HepG2 (cell line): ENCODE data around the gene ZMYM1. TPM values are rescaled to one million over a fixed set of nuclear protein-coding genes. Genes with fewer than 3 reads are reported as not detected.
"Not testable (repeated sequence)": the region's sequence is repeated elsewhere in the genome, so short reads cannot be mapped to it uniquely, and the experiment has no call there.

Experiments used
- ATAC-seq: fragments of 200-7000 bp; cut with Tn5 transposase; 3 replicates; pipeline ENCODE4 v1.9.1; 2020; ENCODE audit warnings: mild to moderate bottlenecking, moderate library complexity
- BruUV-seq: library from RNA; stranded (reverse); fragments of 400-500 nt; replicated peaks from 2 replicates; lab custom pipeline; 2021; lab: Mats Ljungman, UMichigan
- CTCF ChIA-PET: fragments of 300-600 bp; formaldehyde crosslinking; extraction: SDS; loops from one replicate; lab custom pipeline; 2021; ENCODE audit warnings: low total read pairs, inconsistent platforms, low intra/inter-chr PET ratio; lab: Yijun Ruan, JAX
- POLR2A ChIA-PET: fragments of 350-600 bp; sonication (Branson Sonifier 250); formaldehyde crosslinking; loops from one replicate; lab custom pipeline; 2020; ENCODE audit warnings: antibody characterized with exemption, inconsistent platforms; lab: Yijun Ruan, JAX
- DNase-seq: peaks from one replicate; pipeline ENCODE4 v3.0.0-alpha.2; 2015; ENCODE audit warnings: low spot score
- FAIRE-seq: peaks from 3 replicates; lab custom pipeline; 2011; peaks lifted over from hg19 to GRCh38; lab: Jason Lieb, UNC
- H2AFZ ChIP-seq: one replicate; pipeline ENCODE4 v1.6.1; 2011; ENCODE audit warnings: low read length, inconsistent platforms
- H3K27ac ChIP-seq: fragments of 300-600 bp; 3 replicates; pipeline ENCODE4 v1.8.0; 2011; ENCODE audit warnings: mixed run types, mild to moderate bottlenecking, mixed read lengths, low read length, inconsistent platforms; ENCODE audit not compliant: insufficient read depth; ENCODE audit errors: extremely low read length
- H3K27me3 ChIP-seq, 2 experiments: fragments of 200-600 bp in 1 of 2; 2 replicates in 1 of 2; 3 replicates in 1 of 2; pipeline versions ENCODE4 v1.6.0 to v1.8.0; 2011; ENCODE audit warnings: low read length in 2 of 2, mild to moderate bottlenecking in 2 of 2, moderate library complexity in 2 of 2, inconsistent platforms in 1 of 2; ENCODE audit not compliant: insufficient read depth in 2 of 2, control insufficient read depth in 1 of 2
- H3K36me3 ChIP-seq, 2 experiments: fragments of 200-600 bp in 1 of 2; replicated peaks in 1 of 2; 2 replicates in 1 of 2; 3 replicates in 1 of 2; pipeline versions ENCODE4 v1.5.1 to v1.8.0; 2011; ENCODE audit warnings: low read length in 2 of 2, inconsistent platforms in 1 of 2; ENCODE audit not compliant: insufficient read depth in 2 of 2, control insufficient read depth in 1 of 2
- H3K4me1 ChIP-seq: 2 replicates; pipeline ENCODE4 v1.5.1; 2012; ENCODE audit warnings: low read length, inconsistent platforms; ENCODE audit not compliant: insufficient read depth
- H3K4me2 ChIP-seq: 2 replicates; pipeline ENCODE4 v1.6.0; 2011; ENCODE audit warnings: low read depth, low read length, inconsistent platforms
- H3K4me3 ChIP-seq, 3 experiments: fragments of 200-600 bp in 1 of 3; sonication (generic), shearing (Covaris generic) in 1 of 3; replicated peaks in 1 of 3; 2 replicates each; pipeline ENCODE4 v1.5.1; 2011 to 2016; ENCODE audit warnings: low read length in 3 of 3, inconsistent platforms in 2 of 3, low read depth in 2 of 3, mild to moderate bottlenecking in 2 of 3, control low read depth in 1 of 3, mixed read lengths in 1 of 3; ENCODE audit not compliant: insufficient read depth in 1 of 3
- H3K79me2 ChIP-seq: one replicate; pipeline ENCODE4 v1.6.1; 2011; ENCODE audit warnings: low read length, inconsistent platforms; ENCODE audit not compliant: insufficient read depth
- H3K9ac ChIP-seq: 2 replicates; pipeline ENCODE4 v1.6.0; 2011; ENCODE audit warnings: mild to moderate bottlenecking, low read depth, low read length, inconsistent platforms; ENCODE audit not compliant: insufficient read depth
- H3K9me3 ChIP-seq: 2 replicates; pipeline ENCODE4 v1.5.1; 2012; ENCODE audit warnings: mild to moderate bottlenecking, low read length
- H4K20me1 ChIP-seq: 2 replicates; pipeline ENCODE4 v1.6.0; 2011; ENCODE audit warnings: inconsistent platforms, mild to moderate bottlenecking, low read length, moderate library complexity; ENCODE audit not compliant: insufficient read depth
- ATF7 ChIP-seq, 2 experiments: fragments of 450-650 bp in 1 of 2; sonication (generic) in 1 of 2; formaldehyde crosslinking in 1 of 2; IDR thresholded peaks; 2 replicates each; pipeline versions ENCODE4 v1.4.0 to v1.6.1; 2016 to 2020; ENCODE audit warnings: antibody characterized with exemption in 1 of 2, mild to moderate bottlenecking in 1 of 2, missing genetic modification reagents in 1 of 2
- CREB1 ChIP-seq, 2 experiments: fragments of 450-650 bp in 1 of 2; IDR thresholded peaks; 2 replicates each; pipeline ENCODE4 v1.6.1; 2016 to 2017; ENCODE audit warnings: control low read depth in 1 of 2, mild to moderate bottlenecking in 1 of 2, missing compliant biosample characterization in 1 of 2, missing genetic modification characterization in 1 of 2
- FIP1L1 ChIP-seq: fragments of 200-400 bp; formaldehyde crosslinking; IDR thresholded peaks from 2 replicates; pipeline ENCODE4 v1.6.1; 2018; ENCODE audit warnings: low read depth, mild to moderate bottlenecking, low read length, moderate library complexity, borderline replicate concordance; ENCODE audit not compliant: insufficient read depth
- GLI4 ChIP-seq: sonication (generic); formaldehyde crosslinking; IDR thresholded peaks from 2 replicates; pipeline ENCODE4 v1.5.1; 2020; ENCODE audit warnings: missing genetic modification reagents, mild to moderate bottlenecking, moderate library complexity, borderline replicate concordance
- THAP11 ChIP-seq: IDR thresholded peaks from 2 replicates; pipeline ENCODE4 v1.6.1; 2016; ENCODE audit warnings: missing biosample characterization, missing genetic modification reagents
- ZNF318 ChIP-seq: sonication (generic); formaldehyde crosslinking; IDR thresholded peaks from 2 replicates; pipeline ENCODE4 v1.4.0; 2020; ENCODE audit warnings: mild to moderate bottlenecking, missing genetic modification reagents
- ZNF816 ChIP-seq: sonication (generic); formaldehyde crosslinking; IDR thresholded peaks from 2 replicates; pipeline ENCODE4 v1.8.0; 2022; ENCODE audit warnings: missing genetic modification reagents, mild to moderate bottlenecking, borderline replicate concordance
- WGBS: methylation state at CpG from one replicate; pipeline ENCODE4 v1.1.6; 2017; ENCODE audit warnings: low lambda C conversion rate; 5-methylcytosine and 5-hydroxymethylcytosine counted together
- in situ Hi-C: cut with HindIII; loops from 2 replicates; pipeline ENCODE4 v1.10.0; 2017; ENCODE audit warnings: low pct_unique_long_range_greater_than_20kb; ENCODE audit not compliant: extremely low pct_ligation_motif_present
- intact Hi-C: fragments of 100-400 bp; cut with micrococcal nuclease; formaldehyde crosslinking; loops from one replicate; pipeline ENCODE4 v1.10.0; 2022; ENCODE audit not compliant: unreplicated experiment
- polyA plus RNA-seq, 8 experiments: library from polyadenylated mRNA; depleted of rRNA in 3 of 8; stranded (reverse) in 7 of 8; unstranded in 1 of 8; fragments of >200 nt; fragmentation: Illumina TruSeq in 4 of 8; extraction: Trizol in 4 of 8; gene quantifications; 2 replicates each; pipeline versions ENCODE4 v1.2.1 to v1.2.3, GENCODE V29; 2011 to 2016; ENCODE audit warnings: low read depth in 4 of 8, missing spikeins in 1 of 8, mixed read lengths in 1 of 8; ENCODE audit not compliant: insufficient read depth in 1 of 8
- total RNA-seq, 5 experiments: library from RNA; depleted of rRNA; stranded (reverse); fragments of >200 nt; fragmentation: Illumina TruSeq; extraction: Trizol; gene quantifications; 2 replicates each; pipeline ENCODE4 v1.2.3, GENCODE V29; 2016; ENCODE audit warnings: low read depth in 1 of 5

The ZMYM1 gene
- total and polyA plus RNA-seq, 2 of the 13 experiments (the other 11 are each of a cell fraction or from before 2014, with no cell fraction given) = 10.0 to 16.2 TPM

- WGBS = 17% methylated on average over 3 of the region's 3 CpGs
- Histone ChIP-seq H3K9me3 (no peaks in the 10 kb centered on the region), H3K9ac (no peak overlapping the region), H3K4me2 (peak overlapping the region; percentile 23; the same call in 1 of the 2 replicates), H3K27ac (no peak overlapping the region), H2AFZ (no peak overlapping the region), H4K20me1 (no peaks in the 10 kb centered on the region), H3K4me1 (peaks cover 9% of the 10 kb centered on the region), H3K79me2 (no peaks in the 10 kb centered on the region), H3K36me3 (no peaks in the 10 kb centered on the region), H3K4me3 (no peak overlapping the region), H3K27me3 (0 out of 5 replicates have a peak, but pooled peaks cover 0 to 4% of the 10 kb centered on the region in 2 experiments)
- in situ Hi-C loops = no loop called here
- POLR2A ChIA-PET = no interaction called here
- DNase-seq = peak; percentile 6
- BruUV-seq = no TSS peak
- CTCF ChIA-PET = no interaction called here
- no peak for FAIRE-seq
- TF ChIP-seq THAP11 (CRISPR knock-in tag) = no peak
- TF ChIP-seq CREB1 (IDR thresholded peaks at IDR 0.05) = 0 out of 2 replicates have a peak, but pooled peaks have one; percentile 28
- TF ChIP-seq CREB1 (CRISPR knock-in tag; IDR thresholded peaks at IDR 0.05) = no peak
- peak; percentile 74 for TF ChIP-seq ATF7 (IDR thresholded peaks at IDR 0.05)
- no peak for TF ChIP-seq ATF7 (CRISPR knock-in tag; IDR thresholded peaks at IDR 0.05)
- no peak for TF ChIP-seq FIP1L1
- TF ChIP-seq ZNF816 = no peak
- no peak for TF ChIP-seq GLI4 (CRISPR knock-in tag)
- TF ChIP-seq ZNF318 (CRISPR knock-in tag) = no peak
- peak; percentile 56 for ATAC-seq
- intact Hi-C loops = no loop called here
These were observed 25.8 kb upstream of the ZMYM1 start for GRCh38 chr1:35053433-35053832.

DNA sequence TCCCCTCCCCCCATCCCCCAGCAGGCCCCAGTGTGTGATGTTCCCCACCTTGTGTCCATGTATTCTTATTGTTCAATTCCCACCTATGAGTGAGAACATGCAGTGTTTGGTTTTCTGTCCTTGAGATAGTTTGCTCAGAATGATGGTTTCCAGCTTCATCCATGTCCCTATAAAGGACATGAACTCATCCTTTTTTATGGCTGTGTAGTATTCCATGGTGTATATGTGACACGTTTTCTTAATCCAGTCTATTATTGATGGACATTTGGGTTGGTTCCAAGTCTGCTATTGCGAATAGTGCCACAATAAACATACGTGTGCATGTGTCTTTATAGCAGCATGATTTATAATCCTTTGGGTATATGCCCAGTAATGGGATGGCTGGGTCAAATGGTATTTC, 24.9 kb upstream of the ZMYM1 start:
- H3K9ac ChIP-seq, ATAC-seq, FAIRE-seq, in situ Hi-C loops, H3K79me2 ChIP-seq, H3K4me1 ChIP-seq, H3K36me3 ChIP-seq, DNase-seq, H3K9me3 ChIP-seq, H3K27ac ChIP-seq, intact Hi-C loops, H2AFZ ChIP-seq, H3K4me3 ChIP-seq, POLR2A ChIA-PET, CTCF ChIA-PET, H3K27me3 ChIP-seq, BruUV-seq, H4K20me1 ChIP-seq, H3K4me2 ChIP-seq: not testable (repeated sequence)
- WGBS = 10% methylated on average over 3 of the region's 3 CpGs
